ENCODE data around the gene RAB6B.

Gene RAB6B

GRCh38 chr3:133899311-133899710, 3.6 kb upstream of the RAB6B start:
- DNase-seq: no peak
- intact Hi-C loops (cut with DNase I): no loop called here

GRCh38 chr3:133897547-133897946, 1.9 kb upstream of the RAB6B start:
- no peak for DNase-seq
- intact Hi-C loops (cut with DNase I): no loop called here

GRCh38 chr3:133896002-133896761, 500 bp upstream of the RAB6B start:
- DNase-seq: peak in 2 of 10 donors; percentile 18 to 81
- intact Hi-C loops (cut with DNase I): no loop called here

GRCh38 chr3:133894353-133895207, 1.1 kb downstream of the RAB6B start:
- peak in 3 of 10 donors; percentile 30 to 85 (median 78) for DNase-seq
- intact Hi-C loops (cut with DNase I): no loop called here

GRCh38 chr3:133893683-133894352, 1.9 kb downstream of the RAB6B start:
- DNase-seq: no peak
- intact Hi-C loops (cut with DNase I): no loop called here

- intact Hi-C loops (cut with DNase I): no loop called here
- DNase-seq: no peak
These were observed 3.0 kb downstream of the RAB6B start for GRCh38 chr3:133892541-133893231.

- DNase-seq: no peak
- intact Hi-C loops (cut with DNase I): no loop called here
These were observed 3.9 kb downstream of the RAB6B start for GRCh38 chr3:133891662-133892378.

GRCh38 chr3:133890972-133891644, 4.6 kb downstream of the RAB6B start:
- DNase-seq: no peak
- intact Hi-C loops (cut with DNase I): no loop called here

GRCh38 chr3:133890037-133890436, 5.6 kb downstream of the RAB6B start:
- DNase-seq: no peak
- intact Hi-C loops (cut with DNase I): no loop called here

- intact Hi-C loops (cut with DNase I): loop anchor here (10.0 kb wide), 1 partner anchor 64 kb away; no protein-coding TSS in a partner anchor
- DNase-seq: no peak
These were observed 6.8 kb downstream of the RAB6B start for GRCh38 chr3:133888726-133889340.

- no peak for DNase-seq
- intact Hi-C loops (cut with DNase I): loop anchor here (10.0 kb wide), 1 partner anchor 63 kb away; no protein-coding TSS in a partner anchor
These were observed 7.6 kb downstream of the RAB6B start for GRCh38 chr3:133887803-133888703.

GRCh38 chr3:133887074-133887802, 8.4 kb downstream of the RAB6B start:
- no peak for DNase-seq
- intact Hi-C loops (cut with DNase I): loop anchor here (10.0 kb wide), 1 partner anchor 62 kb away; no protein-coding TSS in a partner anchor

GRCh38 chr3:133886031-133886722, 9.5 kb downstream of the RAB6B start:
- no peak for DNase-seq
- intact Hi-C loops (cut with DNase I): loop anchor here (10.0 kb wide), 1 partner anchor 61 kb away; no protein-coding TSS in a partner anchor

- intact Hi-C loops (cut with DNase I): loop anchor here (10.0 kb wide), 1 partner anchor 60 kb away; no protein-coding TSS in a partner anchor
- no peak for DNase-seq
These were observed 10.6 kb downstream of the RAB6B start for GRCh38 chr3:133884887-133885711.

Measured in posterior cingulate gyrus (tissue), 11 donors.